Lower leg skin (tissue), 3 donors: ENCODE measurements around the gene FBXO8.

Source experiments
- POLR2A ChIP-seq, 2 donors: fragments of 450-650 bp; IDR thresholded peaks; one replicate each; pipeline ENCODE4 v1.6.1; 2016 to 2017; ENCODE audit warnings: antibody characterized with exemption in 2 of 2, mild to moderate bottlenecking in 1 of 2, moderate library complexity in 1 of 2
- TF ChIP-seq, protein P1 (sequence below), 3 donors: fragments of 450-650 bp; IDR thresholded peaks; one replicate each; pipeline ENCODE4 v1.5.1; 2016; ENCODE audit warnings: antibody characterized with exemption in 3 of 3, mild to moderate bottlenecking in 3 of 3, moderate library complexity in 2 of 3

DNA sequence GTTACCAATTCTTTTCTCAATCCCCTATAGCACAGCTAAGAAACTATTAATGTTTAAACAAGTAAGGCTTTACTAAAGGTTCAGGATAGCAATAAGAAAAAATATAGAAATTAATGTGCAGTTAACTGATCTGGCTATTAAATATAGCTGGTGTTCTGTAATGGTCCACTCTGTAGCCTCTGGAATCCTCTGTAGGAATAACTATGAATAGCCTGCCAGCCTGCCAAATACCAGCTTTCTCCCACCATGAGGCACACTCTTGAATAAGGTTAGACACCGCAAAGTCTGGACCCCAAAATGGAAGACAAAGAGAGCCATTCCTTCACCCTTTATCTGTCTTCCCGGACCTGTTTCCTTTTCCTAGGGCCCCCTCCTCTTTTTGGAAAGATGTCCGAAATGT, 30.8 kb upstream of the FBXO8 start:
- TF ChIP-seq, protein P1, sequence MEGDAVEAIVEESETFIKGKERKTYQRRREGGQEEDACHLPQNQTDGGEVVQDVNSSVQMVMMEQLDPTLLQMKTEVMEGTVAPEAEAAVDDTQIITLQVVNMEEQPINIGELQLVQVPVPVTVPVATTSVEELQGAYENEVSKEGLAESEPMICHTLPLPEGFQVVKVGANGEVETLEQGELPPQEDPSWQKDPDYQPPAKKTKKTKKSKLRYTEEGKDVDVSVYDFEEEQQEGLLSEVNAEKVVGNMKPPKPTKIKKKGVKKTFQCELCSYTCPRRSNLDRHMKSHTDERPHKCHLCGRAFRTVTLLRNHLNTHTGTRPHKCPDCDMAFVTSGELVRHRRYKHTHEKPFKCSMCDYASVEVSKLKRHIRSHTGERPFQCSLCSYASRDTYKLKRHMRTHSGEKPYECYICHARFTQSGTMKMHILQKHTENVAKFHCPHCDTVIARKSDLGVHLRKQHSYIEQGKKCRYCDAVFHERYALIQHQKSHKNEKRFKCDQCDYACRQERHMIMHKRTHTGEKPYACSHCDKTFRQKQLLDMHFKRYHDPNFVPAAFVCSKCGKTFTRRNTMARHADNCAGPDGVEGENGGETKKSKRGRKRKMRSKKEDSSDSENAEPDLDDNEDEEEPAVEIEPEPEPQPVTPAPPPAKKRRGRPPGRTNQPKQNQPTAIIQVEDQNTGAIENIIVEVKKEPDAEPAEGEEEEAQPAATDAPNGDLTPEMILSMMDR (IDR thresholded peaks at IDR 0.05), result no peak
- no peak for TF ChIP-seq POLR2A (IDR thresholded peaks at IDR 0.05)
